HuH-7.5 (cell line): ENCODE data around the gene C1orf53.
"Not testable (repeated sequence)": the region's sequence is repeated elsewhere in the genome, so short reads cannot be mapped to it uniquely, and the experiment has no call there.

Experiments
- DNase-seq: peaks from one replicate; pipeline ENCODE4 v3.0.0; 2011; ENCODE audit warnings: low spot score

The C1orf53 gene

GRCh38 chr1:197921235-197922069 is 19.0 kb downstream of the C1orf53 start:
- DNase-seq = no peak

DNA sequence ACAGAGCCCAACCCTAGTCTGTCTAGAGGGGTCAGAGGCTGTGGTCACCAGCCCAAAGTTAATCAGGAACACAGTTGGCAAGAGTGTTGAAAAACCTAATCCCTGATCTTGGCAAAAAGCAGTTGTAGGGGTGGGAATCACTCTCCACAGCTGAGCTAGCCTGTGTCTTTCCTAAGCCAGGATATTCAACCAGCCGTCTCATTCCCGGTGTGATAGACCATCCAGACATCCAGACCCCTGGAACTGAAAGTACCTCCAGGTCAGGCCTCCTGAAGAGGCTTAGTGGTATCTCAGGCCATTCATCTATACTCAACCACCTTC is 19.6 kb downstream of the C1orf53 start:
- no peak for DNase-seq

GRCh38 chr1:197923038-197923437 is 20.6 kb downstream of the C1orf53 start:
- DNase-seq = no peak

GRCh38 chr1:197924516-197925123 is 22.2 kb downstream of the C1orf53 start:
- DNase-seq = no peak

DNA sequence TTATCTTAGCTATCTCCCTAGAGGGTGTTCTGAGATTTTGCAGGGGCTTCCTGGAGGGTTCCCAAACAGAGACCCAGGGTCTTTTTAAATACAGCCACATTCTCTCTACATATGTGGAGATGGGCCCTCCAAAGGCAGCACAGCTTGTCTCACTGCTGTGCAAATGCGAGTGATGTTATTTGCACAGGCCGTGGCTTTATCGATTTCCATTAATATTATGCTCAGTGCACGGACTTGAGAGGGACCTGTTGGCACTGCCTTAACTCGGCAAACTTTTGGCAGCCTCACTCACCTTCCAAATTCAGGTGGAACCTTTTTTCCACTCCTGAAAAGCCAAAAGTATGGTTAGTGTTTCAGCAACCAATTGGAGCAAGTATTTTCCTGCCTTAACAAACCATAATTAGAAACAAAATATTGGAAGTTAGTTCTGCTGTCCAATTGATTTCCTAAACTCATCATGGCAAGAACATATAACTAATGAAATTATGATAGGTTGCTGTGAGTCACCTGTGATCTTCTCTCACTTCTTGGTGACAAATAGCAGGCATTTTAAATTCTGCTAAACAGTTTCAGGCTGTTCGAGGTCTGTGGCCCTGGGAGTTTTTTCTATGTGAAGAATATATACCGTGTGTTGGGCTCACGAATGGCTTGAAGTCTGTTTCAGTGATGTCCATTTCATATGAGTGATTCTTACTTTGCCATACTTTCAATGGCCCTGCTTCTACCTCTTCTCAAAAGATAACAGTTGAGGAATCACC is 25.7 kb downstream of the C1orf53 start:
- DNase-seq = no peak

GRCh38 chr1:197928849-197929336 is 26.5 kb downstream of the C1orf53 start:
- DNase-seq = no peak

DNA sequence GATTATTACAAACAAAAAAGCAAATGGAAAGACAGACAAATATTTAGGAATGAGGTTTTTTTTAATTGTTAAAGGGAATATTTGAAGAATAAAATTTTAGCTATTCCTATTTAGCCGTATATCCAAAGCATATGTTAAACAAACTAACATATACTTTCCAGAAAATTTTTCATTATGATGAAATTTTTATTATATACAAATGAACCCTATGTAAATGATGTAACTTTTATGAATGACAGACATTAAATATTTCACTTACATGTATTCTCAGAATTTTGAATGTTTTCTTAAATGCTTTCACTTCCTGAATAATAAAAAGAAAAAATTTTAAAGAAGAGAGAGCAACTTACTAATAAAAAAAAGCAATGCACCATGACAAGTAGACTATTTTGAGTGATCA is 30.6 kb downstream of the C1orf53 start:
- DNase-seq = no peak

- no peak for DNase-seq
Observed at GRCh38 chr1:197933647-197934046, 31.2 kb downstream of the C1orf53 start.

- no peak for DNase-seq
Observed at GRCh38 chr1:197937381-197937780, 35.0 kb downstream of the C1orf53 start.

DNA sequence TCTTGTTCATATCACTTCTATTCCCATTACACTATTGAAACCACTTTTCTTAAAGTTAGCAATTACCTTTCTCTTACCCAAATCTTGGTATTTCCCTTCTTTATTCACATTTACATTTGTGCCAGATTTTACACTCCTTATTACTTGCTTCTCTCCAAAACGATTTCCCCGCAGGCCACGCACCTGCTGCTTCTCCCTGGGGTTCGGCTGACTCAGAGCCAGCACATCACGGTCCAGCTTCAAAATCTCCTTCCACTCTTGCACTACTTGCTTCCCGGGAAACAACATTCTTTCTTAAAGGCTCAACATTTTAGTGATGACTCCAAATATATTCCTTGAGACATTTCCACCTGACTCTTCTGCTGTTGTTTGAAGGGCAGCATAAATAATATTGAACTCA is 35.5 kb downstream of the C1orf53 start:
- DNase-seq = no peak

DNA sequence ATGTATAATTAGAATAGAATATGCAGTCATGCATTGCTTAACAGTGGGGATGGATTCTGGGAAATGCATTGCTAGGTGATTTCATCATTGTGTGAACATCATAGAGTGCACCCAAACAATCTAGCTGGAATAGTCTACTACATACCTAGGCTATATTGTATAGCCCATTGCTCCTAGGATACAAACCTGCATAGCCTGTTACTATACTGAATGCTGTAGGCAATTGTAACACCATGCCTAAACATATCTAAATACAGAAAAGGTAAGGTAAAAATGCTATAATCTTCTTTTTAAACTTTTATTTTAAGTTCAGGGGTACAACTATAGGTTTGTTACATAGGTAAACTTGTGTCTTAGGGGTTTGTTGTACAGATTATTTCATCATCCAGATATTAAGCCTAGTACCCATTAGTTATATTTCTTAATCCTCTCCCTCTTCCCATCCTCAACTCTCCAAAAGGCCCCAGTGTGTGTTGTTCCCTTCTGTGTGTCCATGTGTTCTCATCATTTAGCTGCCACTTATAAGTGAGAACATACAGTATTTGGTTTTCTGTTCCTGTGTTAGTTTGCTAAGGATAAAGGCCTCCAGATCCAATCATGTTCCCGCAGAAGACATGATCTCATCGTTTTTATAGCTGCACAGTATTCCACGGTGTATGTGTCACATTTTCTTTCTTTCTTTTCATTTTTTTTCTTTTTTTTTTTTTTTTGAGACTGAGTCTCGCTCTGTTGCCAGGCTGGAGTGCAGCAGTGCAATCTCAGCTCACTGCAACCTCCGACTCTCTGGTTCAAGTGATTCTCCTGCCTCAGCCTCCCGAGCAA is 36.9 kb downstream of the C1orf53 start:
- not testable (repeated sequence) for DNase-seq

DNA sequence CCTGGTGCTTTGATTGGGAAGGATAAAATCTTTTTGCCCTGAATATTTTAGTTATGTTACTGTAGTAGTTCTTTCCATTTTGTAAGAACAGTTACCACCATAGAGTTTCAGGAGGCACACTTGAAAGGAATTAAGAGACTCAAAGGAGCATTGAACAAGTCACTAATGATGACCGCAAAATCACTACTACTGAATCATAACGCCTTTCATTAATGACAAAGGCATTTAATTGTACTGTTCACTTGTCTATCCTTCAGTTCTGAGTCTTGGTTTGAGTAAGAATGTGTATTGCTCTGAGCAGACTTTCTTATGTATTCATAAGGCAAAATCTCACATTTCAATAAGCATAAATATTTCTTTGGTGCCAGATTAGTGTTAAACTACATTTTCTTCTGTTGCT is 39.6 kb downstream of the C1orf53 start:
- no peak for DNase-seq

- DNase-seq = no peak
Observed at GRCh38 chr1:197944485-197944884, 42.1 kb downstream of the C1orf53 start.

DNA sequence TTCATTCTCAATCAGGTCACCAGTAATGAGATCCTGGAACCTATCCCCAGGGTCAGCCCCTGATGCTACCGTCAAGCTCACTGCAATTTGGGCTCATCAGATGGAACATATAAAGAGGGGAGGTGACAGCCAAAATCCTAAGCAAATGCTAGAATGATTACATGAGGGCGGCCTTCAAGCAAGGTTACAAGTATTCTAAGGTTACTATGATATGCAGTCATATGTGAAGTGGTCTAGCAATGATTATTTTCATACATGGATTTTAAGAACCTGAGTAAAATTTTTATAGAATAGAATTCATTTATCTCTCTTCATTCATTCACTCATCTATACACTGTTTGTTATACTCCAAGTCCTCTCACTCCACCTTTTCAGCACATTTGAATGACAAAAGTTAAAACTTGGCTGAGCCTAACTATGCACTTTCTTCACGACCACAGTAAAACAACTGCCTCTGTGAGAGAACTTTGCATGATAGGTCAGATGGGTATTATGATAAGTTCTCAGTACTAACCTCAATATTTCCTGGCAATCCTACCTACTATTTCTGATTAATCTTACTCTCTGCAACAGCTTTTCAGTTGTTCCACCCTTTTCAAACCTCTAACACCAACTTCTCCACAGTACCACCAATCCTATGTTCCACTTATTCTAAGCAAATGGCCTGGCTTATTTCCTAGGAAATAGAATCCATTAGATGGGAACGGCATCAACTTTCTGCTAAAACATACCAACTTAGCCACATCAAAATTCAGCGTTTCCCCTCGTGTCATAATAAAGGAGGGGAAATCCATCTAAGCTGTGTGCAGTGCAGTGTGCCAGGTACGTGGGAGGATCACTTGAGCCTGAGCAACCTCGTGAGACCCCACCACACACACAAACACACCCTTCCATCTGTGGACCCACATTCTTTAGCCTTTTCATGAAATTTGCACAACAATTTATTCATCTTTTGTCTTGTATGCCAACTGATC is 46.8 kb downstream of the C1orf53 start:
- no peak for DNase-seq

- DNase-seq = no peak
Observed at GRCh38 chr1:197951089-197951488, 48.7 kb downstream of the C1orf53 start.

- no peak for DNase-seq
Observed at GRCh38 chr1:197951617-197952175, 49.3 kb downstream of the C1orf53 start.

GRCh38 chr1:197953472-197953871 is 51.0 kb downstream of the C1orf53 start:
- DNase-seq = not testable (repeated sequence)

- DNase-seq = no peak
Observed at GRCh38 chr1:197954718-197955418, 52.4 kb downstream of the C1orf53 start.

DNA sequence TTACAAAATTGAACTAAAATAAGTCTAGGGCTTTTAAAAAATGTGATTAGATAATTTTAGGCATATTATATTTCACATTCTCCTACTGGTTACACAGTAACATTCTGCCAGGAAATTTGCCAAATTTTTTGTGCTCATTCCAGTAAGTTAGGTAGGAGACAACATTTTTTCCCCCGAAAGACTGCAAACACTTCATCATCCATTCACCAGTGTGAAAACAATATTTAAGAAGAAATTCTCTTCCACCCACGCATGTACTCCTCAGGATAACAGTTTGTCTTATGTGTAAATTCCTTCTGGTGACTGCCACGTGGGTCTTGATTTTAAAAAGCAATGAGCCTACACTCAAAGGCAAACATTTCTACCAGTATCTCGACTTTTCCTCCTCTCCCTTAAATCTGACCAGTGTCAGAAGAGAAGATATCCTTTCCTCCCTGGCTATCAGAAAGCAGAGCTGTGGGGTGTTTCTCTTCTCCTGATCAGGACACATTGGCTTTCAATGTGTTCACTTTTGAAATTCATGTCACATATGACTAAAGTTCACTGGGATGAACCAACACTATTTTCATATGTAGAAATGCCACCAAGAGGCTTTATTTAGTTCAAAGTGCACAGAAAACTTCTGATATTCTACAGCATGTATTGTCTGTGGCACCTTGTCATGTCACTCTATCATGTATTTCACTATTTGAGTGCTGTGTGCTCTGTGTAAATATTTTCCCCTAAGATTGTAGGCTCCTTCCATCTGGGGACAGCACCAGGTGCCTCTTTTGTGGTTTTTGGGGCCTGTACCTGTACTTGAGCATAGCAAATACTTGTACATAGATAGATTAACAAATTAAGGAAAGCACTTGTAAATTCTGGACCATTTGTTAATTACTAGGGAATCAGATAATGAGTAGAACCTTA is 53.3 kb downstream of the C1orf53 start:
- DNase-seq = no peak
